Measurements from ENCODE around the gene PCNX2.
A peak's percentile ranks its signal among the peaks of the same experiment; 100 is the strongest.

The PCNX2 gene

GRCh38 chr1:233295237-233295974 is at the start of gene PCNX2:
TSS of gene PCNX2 (minus strand) at chr1:233295725. CDS start at chr1:233295478, 247 bp downstream.
- DNase-seq (ENCODE audit: low spot score) = peak; percentile 89

DNA sequence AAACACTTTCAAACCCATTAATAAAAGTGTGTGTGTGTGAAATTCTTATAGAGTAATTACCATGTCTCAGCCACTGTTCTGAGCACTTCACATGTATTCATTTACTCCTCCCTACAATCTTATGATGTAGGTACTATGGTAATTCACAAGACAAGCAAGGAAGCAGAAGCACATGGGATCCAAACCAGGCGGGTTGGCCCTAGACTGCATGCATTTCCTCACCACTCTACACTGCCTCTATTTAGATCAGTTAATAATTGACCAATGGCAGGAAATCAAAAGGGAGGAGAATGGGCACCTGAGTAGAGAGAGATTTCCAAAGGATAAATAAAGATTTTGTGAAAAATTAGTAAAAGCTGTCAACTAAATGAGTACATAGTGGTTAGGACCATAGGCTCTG is 47.7 kb upstream of the PCNX2 start:
- no peak for DNase-seq (ENCODE audit: low spot score)

GRCh38 chr1:233342086-233342485 is 46.6 kb upstream of the PCNX2 start:
- no peak for DNase-seq (ENCODE audit: low spot score)

GRCh38 chr1:233340966-233341516 is 45.5 kb upstream of the PCNX2 start:
- DNase-seq (ENCODE audit: low spot score) = no peak

DNA sequence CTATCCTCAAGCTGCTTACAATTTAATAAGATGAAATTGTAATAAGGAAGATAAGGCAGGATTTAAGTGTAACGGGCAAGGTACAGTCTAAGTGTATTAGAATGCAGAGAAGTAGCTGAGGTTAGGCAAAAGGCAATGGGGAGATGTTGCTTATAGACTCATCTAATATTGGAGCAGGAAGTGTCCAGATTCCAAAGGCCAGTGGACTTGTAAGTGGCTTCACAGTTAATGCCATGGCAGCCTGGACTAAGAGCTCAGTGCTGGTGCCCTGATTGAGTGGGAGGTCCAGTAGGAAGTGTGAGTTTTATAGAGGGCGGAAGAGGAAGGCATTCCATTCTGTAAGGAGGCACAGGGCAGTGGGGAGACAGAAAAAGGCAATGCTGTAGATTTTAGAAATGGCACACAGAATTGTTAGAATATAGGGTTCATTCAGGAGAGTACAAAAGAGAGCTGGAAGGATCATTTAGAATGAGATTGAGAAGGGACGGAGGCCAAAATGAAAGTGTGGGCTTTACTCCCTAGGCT is 44.6 kb upstream of the PCNX2 start:
- no peak for DNase-seq (ENCODE audit: low spot score)

GRCh38 chr1:233338102-233338501 is 42.6 kb upstream of the PCNX2 start:
- DNase-seq (ENCODE audit: low spot score) = no peak

DNA sequence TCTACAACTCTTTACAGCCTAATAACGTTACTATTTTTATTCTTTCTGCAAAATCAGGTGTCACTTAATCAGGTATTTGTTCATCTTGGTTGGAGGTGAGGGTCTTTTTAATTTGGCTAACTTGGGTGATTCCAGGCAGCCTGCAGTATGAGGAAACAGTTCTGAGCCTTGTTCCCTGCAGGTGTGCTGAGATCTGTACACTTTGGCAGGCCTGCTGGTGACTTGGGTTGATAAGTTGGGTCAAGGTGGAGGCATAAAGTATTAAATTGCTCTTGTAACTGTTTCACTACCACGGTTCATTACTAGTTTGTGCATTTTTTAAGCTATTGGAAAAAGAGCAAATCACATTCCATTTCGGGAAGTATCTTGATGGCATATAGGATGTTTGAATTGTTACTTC is 42.0 kb upstream of the PCNX2 start:
- DNase-seq (ENCODE audit: low spot score) = no peak

DNA sequence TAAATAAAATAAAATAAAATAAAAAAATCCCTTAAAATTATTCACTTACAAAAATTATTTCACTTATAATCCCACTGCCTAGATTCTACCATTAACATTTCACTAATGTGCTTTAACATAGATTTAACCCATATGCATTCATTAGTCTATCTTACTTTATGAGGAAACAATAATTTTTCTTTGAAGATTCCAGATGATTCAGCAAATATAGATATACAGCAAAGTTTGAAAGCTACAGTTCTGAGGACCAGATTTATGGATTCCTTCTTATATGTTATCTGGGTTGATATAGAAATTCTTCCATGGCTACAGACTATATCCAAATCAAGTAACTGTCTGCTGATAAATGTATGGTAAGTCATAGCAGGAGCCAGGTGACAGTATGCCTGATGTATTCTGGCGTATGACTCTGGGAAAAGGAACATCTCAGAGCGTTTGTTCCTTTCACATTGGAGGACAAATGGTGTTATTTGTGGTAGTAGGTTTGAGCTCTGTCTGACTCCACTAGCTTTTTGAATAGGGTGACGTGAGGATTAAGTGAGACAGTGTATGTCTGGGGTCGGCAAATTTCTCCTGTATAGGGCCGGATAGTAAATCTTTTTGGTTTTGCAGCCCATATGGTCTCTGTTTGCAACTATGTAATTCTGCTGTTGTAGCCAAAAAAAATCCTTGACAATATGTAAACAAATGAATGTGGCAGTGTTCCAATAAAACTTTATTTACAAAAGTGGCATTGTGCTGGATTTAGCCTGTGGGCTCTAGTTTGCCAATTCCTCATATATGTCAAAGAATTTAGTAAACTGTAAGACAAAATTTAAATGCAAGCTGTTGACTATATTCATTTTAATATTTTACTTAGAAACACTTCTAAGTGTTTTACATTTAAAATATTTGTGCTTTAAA is 41.3 kb upstream of the PCNX2 start:
- DNase-seq (ENCODE audit: low spot score) = no peak

DNA sequence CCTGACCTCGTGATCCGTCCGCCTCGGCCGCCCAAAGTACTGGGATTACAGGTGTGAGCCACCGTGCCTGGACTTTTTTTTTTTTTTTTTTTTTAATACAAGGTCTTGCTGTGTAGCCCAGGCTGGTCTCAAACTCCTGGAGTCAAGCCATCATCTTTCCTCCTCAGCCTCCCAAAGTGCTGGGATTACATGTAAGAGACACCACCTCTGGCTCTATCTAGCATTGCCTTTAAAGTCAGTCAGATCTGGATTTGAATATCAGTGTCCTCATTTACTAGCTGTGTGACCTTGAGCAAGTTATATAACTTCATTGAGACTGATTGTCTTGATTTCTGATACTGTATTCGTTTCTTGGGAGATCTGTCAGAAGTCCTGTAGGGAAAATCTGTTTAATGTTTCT is 38.6 kb upstream of the PCNX2 start:
- no peak for DNase-seq (ENCODE audit: low spot score)

DNA sequence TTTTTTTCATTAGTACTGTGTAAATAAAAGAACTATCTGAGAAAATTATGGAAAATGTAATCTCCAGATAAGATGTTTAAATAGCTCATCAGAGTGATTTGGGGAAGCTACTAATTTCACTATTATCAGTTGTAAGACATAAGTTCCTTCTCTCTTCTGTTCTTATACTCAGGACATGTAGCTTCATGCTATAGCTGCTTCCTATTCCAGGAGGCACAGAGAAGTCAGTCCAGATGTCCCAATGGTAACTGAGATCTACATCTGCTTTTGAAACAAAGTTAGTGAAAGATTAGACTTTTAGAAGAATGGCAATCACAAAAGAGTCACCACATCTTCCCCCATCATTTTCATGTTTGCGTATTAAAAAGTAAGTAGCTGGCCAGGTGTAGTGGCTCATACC is 37.6 kb upstream of the PCNX2 start:
- no peak for DNase-seq (ENCODE audit: low spot score)

GRCh38 chr1:233331676-233332519 is 36.4 kb upstream of the PCNX2 start:
- DNase-seq (ENCODE audit: low spot score) = no peak

- DNase-seq (ENCODE audit: low spot score) = peak; percentile 31
These were observed 32.8 kb upstream of the PCNX2 start for GRCh38 chr1:233328142-233328921.

DNA sequence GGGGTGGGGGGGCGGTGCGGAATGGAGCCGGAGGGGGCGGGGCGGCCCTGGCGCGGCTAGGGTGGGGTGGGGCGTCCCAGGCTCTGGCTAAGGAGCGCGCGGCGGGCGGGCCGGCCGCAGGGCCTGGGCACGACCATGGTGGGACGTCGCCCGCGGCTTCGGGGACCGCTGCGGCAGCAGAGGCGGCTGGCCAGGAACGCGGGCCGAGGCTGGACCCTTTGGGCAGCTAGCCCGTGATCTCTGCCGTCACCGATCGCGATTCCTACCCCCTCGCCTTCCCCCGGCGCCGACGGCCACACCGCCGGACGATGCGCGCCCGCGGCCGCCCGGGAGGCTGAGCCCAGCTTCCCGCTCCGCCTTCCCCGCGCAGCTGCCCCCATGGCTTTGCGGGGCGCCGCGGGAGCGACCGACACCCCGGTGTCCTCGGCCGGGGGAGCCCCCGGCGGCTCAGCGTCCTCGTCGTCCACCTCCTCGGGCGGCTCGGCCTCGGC is 32.2 kb upstream of the PCNX2 start, which contains the start of gene MAP3K21:
Gene MAP3K21 (plus strand): TSS at position 74 of the 491 bp plus-strand sequence. CDS start 305 bp downstream, at position 379.
- no peak for DNase-seq (ENCODE audit: low spot score)

GRCh38 chr1:233326811-233327650 is 31.5 kb upstream of the PCNX2 start:
- DNase-seq (ENCODE audit: low spot score) = peak; percentile 39

DNA sequence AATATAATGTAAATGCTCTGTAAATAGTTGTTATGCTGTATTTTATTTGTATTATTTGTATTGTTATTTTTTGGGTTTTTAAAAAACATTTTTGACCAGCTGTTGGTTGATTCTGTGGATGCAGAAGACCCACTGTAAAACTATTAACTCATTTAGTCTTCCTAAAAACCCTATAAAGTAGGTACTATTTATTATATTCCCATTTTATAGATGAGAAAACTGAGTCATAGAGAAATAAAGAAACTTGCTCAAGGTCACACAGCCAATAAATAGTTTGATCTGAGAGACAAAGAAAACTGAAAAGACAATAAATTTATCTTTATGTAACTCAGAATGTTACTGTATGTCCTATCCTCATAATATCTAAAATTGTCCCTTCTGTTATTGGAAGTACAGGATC is 30.8 kb upstream of the PCNX2 start:
- DNase-seq (ENCODE audit: low spot score) = no peak

GRCh38 chr1:233323718-233324117 is 28.2 kb upstream of the PCNX2 start:
- no peak for DNase-seq (ENCODE audit: low spot score)

DNA sequence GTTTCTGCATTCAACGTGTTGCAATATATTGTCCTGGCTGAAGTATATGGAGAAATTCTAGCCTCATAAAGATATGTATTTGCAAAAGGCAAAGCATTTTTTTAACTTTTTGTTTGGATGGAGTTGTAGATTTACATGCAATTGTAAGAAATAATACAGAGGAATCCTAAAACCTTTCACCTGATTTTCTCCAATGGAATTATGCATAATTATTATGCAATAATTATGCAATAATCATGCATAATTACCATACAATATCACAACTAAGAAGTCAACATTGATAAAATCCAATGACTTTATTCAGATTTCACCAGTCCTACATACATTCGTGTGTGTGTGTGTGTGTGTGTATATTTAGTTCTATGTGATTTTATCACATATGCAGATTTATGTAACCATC is 24.5 kb upstream of the PCNX2 start:
- no peak for DNase-seq (ENCODE audit: low spot score)

GRCh38 chr1:233319272-233319671 is 23.7 kb upstream of the PCNX2 start:
- DNase-seq (ENCODE audit: low spot score) = no peak

DNA sequence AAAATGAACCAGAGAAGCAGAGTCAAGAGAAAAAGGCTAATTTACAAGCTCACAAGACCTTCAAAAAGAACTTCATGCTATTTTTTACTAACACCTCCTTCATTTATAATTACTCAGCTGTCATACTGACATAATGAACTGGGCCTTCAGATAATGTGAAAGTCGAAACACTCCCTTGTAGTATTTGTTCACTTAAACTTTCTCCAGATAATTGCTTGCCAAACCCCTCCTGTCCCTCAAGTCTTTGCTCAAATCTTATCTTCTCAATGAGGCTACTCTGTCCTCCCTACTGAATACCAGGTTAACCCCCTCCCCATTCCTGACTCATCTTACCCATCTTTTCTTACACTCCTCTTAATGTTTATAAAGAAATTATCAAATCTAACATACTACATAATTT is 20.9 kb upstream of the PCNX2 start:
- DNase-seq (ENCODE audit: low spot score) = no peak
